Ovary (tissue), 3 donors: ENCODE measurements around the gene SPRR1A.

Source experiments
- CTCF ChIP-seq, 3 donors: fragments of 450-650 bp in 2 of 3; fragments of 200-600 bp in 1 of 3; IDR thresholded peaks; one replicate each; pipeline versions ENCODE4 v1.5.1 to v1.8.0; 2016 to 2022; ENCODE audit warnings: antibody characterized with exemption in 3 of 3, mild to moderate bottlenecking in 1 of 3
- POLR2A ChIP-seq: fragments of 450-650 bp; IDR thresholded peaks from one replicate; pipeline ENCODE4 v1.6.1; 2017; ENCODE audit warnings: antibody characterized with exemption, mild to moderate bottlenecking, moderate library complexity
- donor health status: DM: no; HTN: no; CAD: no.

GRCh38 chr1:152995842-152996241 lies 12.0 kb downstream of the SPRR1A start:
- TF ChIP-seq CTCF (IDR thresholded peaks at IDR 0.05), result no peak
- TF ChIP-seq POLR2A, result no peak
